GM20000 (cell line): ENCODE results near the gene FILIP1.

Experiments used
- DNase-seq: peaks from one replicate; pipeline ENCODE4 v3.0.0; 2012; ENCODE audit warnings: low spot score
- CTCF ChIP-seq: IDR thresholded peaks from 2 replicates; pipeline ENCODE4 v1.5.1; 2012; ENCODE audit warnings: mild to moderate bottlenecking, control low read depth; ENCODE audit errors: extremely low read depth, missing control alignments

The FILIP1 gene

GRCh38 chr6:75315978-75316377, 177.6 kb downstream of the FILIP1 start:
- TF ChIP-seq CTCF, result no peak
- no peak for DNase-seq

- DNase-seq, result no peak
- no peak for TF ChIP-seq CTCF
Observed at GRCh38 chr6:75308250-75308988, 185.2 kb downstream of the FILIP1 start.

GRCh38 chr6:75307364-75308004, 186.1 kb downstream of the FILIP1 start:
- DNase-seq, result no peak
- no peak for TF ChIP-seq CTCF

GRCh38 chr6:75306064-75306463, 187.5 kb downstream of the FILIP1 start:
- no peak for TF ChIP-seq CTCF
- no peak for DNase-seq

GRCh38 chr6:75305573-75305972, 188.0 kb downstream of the FILIP1 start:
- no peak for TF ChIP-seq CTCF

GRCh38 chr6:75302280-75302679, 191.3 kb downstream of the FILIP1 start:
- no peak for TF ChIP-seq CTCF
- DNase-seq, result no peak

More at GRCh38 chr6:75305573-75305972, 188.0 kb downstream of the FILIP1 start:
- no peak for DNase-seq

- no peak for DNase-seq
- TF ChIP-seq CTCF, result no peak
Observed at GRCh38 chr6:75301537-75301936, 192.1 kb downstream of the FILIP1 start.
